WTC11 (cell line): Measurements from ENCODE around the gene PRRC2A. TPM values are rescaled to one million over a fixed set of nuclear protein-coding genes. Genes with fewer than 3 reads are reported as not detected.
A peak's percentile ranks its signal among the peaks of the same experiment; 100 is the strongest.

ENCODE experiments used
- ATAC-seq: fragments of 200-7000 bp; cut with Tn5 transposase; 2 replicates; pipeline ENCODE4 v1.10.0; 2021; ENCODE audit warnings: mild to moderate bottlenecking, moderate library complexity
- CTCF ChIA-PET: fragments of 300-600 bp; sonication (Branson Sonifier 250); formaldehyde crosslinking; loops from one replicate; lab custom pipeline; 2021; ENCODE audit warnings: antibody characterized with exemption; lab: Charles Lee
- POLR2A ChIA-PET: fragments of 350-600 bp; sonication (Branson Sonifier 250); formaldehyde crosslinking; loops from one replicate; lab custom pipeline; 2021; ENCODE audit warnings: antibody characterized with exemption; lab: Charles Lee
- DNase-seq: peaks from one replicate; pipeline ENCODE4 v3.0.0; 2021; ENCODE audit warnings: low spot score
- H3K27ac Mint-ChIP-seq: 2 replicates; pipeline ENCODE4 v1.8.0; 2021; ENCODE audit warnings: mixed read lengths
- H3K27me3 Mint-ChIP-seq: 2 replicates; pipeline ENCODE4 v1.8.0; 2021; ENCODE audit warnings: low read depth, mild to moderate bottlenecking, moderate library complexity, mixed read lengths
- H3K36me3 Mint-ChIP-seq: 2 replicates; pipeline ENCODE4 v1.8.0; 2021; ENCODE audit warnings: mixed read lengths
- H3K4me1 Mint-ChIP-seq: 2 replicates; pipeline ENCODE4 v1.8.0; 2022; ENCODE audit warnings: mixed read lengths
- H3K4me3 Mint-ChIP-seq: 2 replicates; pipeline ENCODE4 v1.8.0; 2021; ENCODE audit warnings: mild to moderate bottlenecking, moderate library complexity, mixed read lengths
- H3K9me3 Mint-ChIP-seq: 2 replicates; pipeline ENCODE4 v1.8.0; 2021; ENCODE audit warnings: mixed read lengths
- ATF3 ChIP-seq: sonication (generic); formaldehyde crosslinking; conservative IDR thresholded peaks from 2 replicates; pipeline ENCODE4 v1.8.1; 2022; ENCODE audit warnings: mild to moderate bottlenecking, missing genetic modification reagents
- CBFB ChIP-seq: sonication (generic); formaldehyde crosslinking; IDR thresholded peaks from 2 replicates; pipeline ENCODE4 v1.8.1; 2022; ENCODE audit warnings: mild to moderate bottlenecking, low read depth, missing genetic modification reagents
- CREB1 ChIP-seq: sonication (generic); formaldehyde crosslinking; IDR thresholded peaks from 2 replicates; pipeline ENCODE4 v1.8.0; 2023; ENCODE audit warnings: mild to moderate bottlenecking, missing genetic modification reagents
- CREM ChIP-seq: sonication (generic); formaldehyde crosslinking; IDR thresholded peaks from 2 replicates; pipeline ENCODE4 v1.8.1; 2022; ENCODE audit warnings: mild to moderate bottlenecking, missing genetic modification reagents, moderate library complexity
- CTCF ChIP-seq: fragments of 200-600 bp; IDR thresholded peaks from 2 replicates; pipeline ENCODE4 v1.8.0; 2022; ENCODE audit warnings: antibody characterized with exemption
- E2F4 ChIP-seq: sonication (generic); formaldehyde crosslinking; IDR thresholded peaks from 2 replicates; pipeline ENCODE4 v1.8.1; 2022; ENCODE audit warnings: low read depth, mild to moderate bottlenecking, moderate library complexity, missing genetic modification reagents, borderline replicate concordance
- ELF4 ChIP-seq: sonication (generic); formaldehyde crosslinking; IDR thresholded peaks from 2 replicates; pipeline ENCODE4 v1.8.1; 2022; ENCODE audit warnings: low read depth, mild to moderate bottlenecking, moderate library complexity, missing genetic modification reagents
- ERG ChIP-seq: fragments of 250-450 bp; sonication (Bioruptor Pico); IDR thresholded peaks from 2 replicates; pipeline ENCODE4 v1.8.0; 2021; ENCODE audit warnings: mild to moderate bottlenecking
- FOXK1 ChIP-seq: sonication (generic); formaldehyde crosslinking; IDR thresholded peaks from 2 replicates; pipeline ENCODE4 v1.8.0; 2022; ENCODE audit warnings: mild to moderate bottlenecking, moderate library complexity, missing genetic modification reagents
- IRF2 ChIP-seq: sonication (generic); formaldehyde crosslinking; IDR thresholded peaks from 2 replicates; pipeline ENCODE4 v1.8.0; 2022; ENCODE audit warnings: low read depth, missing genetic modification reagents, borderline replicate concordance
- JAZF1 ChIP-seq: fragments of 250-450 bp; sonication (Bioruptor Pico); IDR thresholded peaks from 2 replicates; pipeline ENCODE4 v1.9.0; 2021; ENCODE audit warnings: moderate library complexity, mild to moderate bottlenecking, inconsistent platforms
- MYBL2 ChIP-seq: sonication (generic); formaldehyde crosslinking; IDR thresholded peaks from 2 replicates; pipeline ENCODE4 v1.8.1; 2023; ENCODE audit warnings: mild to moderate bottlenecking, moderate library complexity, missing genetic modification reagents
- NR1H2 ChIP-seq: sonication (generic); formaldehyde crosslinking; IDR thresholded peaks from 2 replicates; pipeline ENCODE4 v1.9.0; 2021; ENCODE audit warnings: mild to moderate bottlenecking, moderate library complexity, missing genetic modification reagents
- OVOL2 ChIP-seq: fragments of 250-450 bp; sonication (Bioruptor Pico); IDR thresholded peaks from 2 replicates; pipeline ENCODE4 v1.9.0; 2021; ENCODE audit warnings: mild to moderate bottlenecking, borderline replicate concordance
- PRRX2 ChIP-seq: fragments of 250-450 bp; sonication (Bioruptor Pico); IDR thresholded peaks from 2 replicates; pipeline ENCODE4 v1.8.0; 2021; ENCODE audit warnings: mild to moderate bottlenecking
- SMAD3 ChIP-seq: sonication (generic); formaldehyde crosslinking; IDR thresholded peaks from 2 replicates; pipeline ENCODE4 v1.8.0; 2022; ENCODE audit warnings: missing genetic modification reagents, mild to moderate bottlenecking, borderline replicate concordance
- SOX15 ChIP-seq: fragments of 250-450 bp; sonication (Bioruptor Pico); IDR thresholded peaks from 2 replicates; pipeline ENCODE4 v1.9.0; 2021; ENCODE audit warnings: mild to moderate bottlenecking
- SP1 ChIP-seq: sonication (generic); formaldehyde crosslinking; conservative IDR thresholded peaks from 2 replicates; pipeline ENCODE4 v1.8.1; 2022; ENCODE audit warnings: missing genetic modification reagents
- TP53 ChIP-seq: sonication (generic); formaldehyde crosslinking; IDR thresholded peaks from 2 replicates; pipeline ENCODE4 v1.8.1; 2023; ENCODE audit warnings: mild to moderate bottlenecking, missing genetic modification reagents
- ZMAT4 ChIP-seq: fragments of 250-450 bp; sonication (Bioruptor Pico); IDR thresholded peaks from 2 replicates; pipeline ENCODE4 v1.9.0; 2021; ENCODE audit warnings: mild to moderate bottlenecking
- ZNF138 ChIP-seq: sonication (generic); formaldehyde crosslinking; conservative IDR thresholded peaks from 2 replicates; pipeline ENCODE4 v1.8.1; 2022; ENCODE audit warnings: mild to moderate bottlenecking, moderate library complexity, missing genetic modification reagents
- ZNF416 ChIP-seq: fragments of 250-450 bp; sonication (Bioruptor Pico); IDR thresholded peaks from 2 replicates; pipeline ENCODE4 v1.9.0; 2021; ENCODE audit warnings: mild to moderate bottlenecking, inconsistent platforms
- ZNF425 ChIP-seq: fragments of 250-450 bp; sonication (Bioruptor Pico); conservative IDR thresholded peaks from 2 replicates; pipeline ENCODE4 v1.9.0; 2021; ENCODE audit warnings: mild to moderate bottlenecking
- total RNA-seq: library from RNA; stranded (reverse); gene quantifications from 3 replicates; pipeline ENCODE4 v1.2.3, GENCODE V29; 2021
- TF ChIP-seq, protein P1 (sequence below): fragments of 250-450 bp; sonication (Bioruptor Pico); IDR thresholded peaks from 2 replicates; pipeline ENCODE4 v2.1.2; 2022; ENCODE audit warnings: mild to moderate bottlenecking, moderate library complexity
- TF ChIP-seq, protein P2 (sequence below): sonication (generic); formaldehyde crosslinking; IDR thresholded peaks from 2 replicates; pipeline ENCODE4 v1.8.0; 2022; ENCODE audit warnings: mild to moderate bottlenecking, missing genetic modification reagents

PRRC2A gene
- total RNA-seq, 1 experiment from 2014 or later, result 372 TPM

DNA sequence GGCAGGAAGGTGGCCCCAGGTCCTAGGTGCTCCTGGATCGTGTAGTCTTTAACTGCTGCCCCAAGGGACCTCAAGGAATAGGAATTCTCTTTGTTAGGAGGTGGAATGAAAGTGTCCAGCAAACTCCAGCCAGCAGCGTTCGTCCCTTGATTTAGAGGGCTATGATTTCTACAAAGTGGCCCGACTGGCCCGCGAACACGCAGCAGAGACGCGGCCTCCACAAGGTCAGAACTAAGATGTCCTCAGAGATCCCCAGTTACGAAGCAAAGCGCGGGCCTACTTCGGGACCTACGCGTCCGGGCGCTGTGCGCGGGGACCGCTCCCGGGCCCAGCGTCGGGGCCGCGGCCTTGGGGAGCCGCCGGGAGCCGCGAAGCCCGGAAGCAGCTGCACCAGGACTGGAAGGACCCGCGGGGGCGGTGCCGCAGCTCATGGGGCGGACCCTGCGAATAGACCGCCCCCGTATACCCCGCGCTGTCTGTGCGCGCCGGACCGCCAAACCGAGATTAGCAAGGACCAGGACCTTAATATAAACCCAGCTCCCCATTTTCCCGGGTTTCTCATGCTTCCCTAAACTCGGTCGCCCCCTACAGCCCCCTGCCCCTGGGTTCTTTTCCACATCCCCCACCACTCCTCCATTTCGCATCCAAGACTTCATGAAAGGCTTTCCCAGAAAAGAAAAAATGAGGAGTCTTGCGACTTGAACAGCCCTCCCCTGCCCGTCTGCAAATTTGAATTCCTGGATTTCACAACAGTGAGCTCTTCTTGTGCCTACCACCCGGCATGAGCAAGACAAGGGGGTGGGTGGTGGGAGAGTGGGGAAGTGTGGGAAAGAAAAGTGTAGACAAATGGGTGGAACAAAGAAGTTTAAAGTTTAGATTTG lies 40.1 kb downstream of the PRRC2A start, which contains the start of gene C6orf47:
Gene C6orf47 (minus strand): TSS at position 398 of the 881 bp plus-strand sequence. CDS start 831 bp downstream, outside the sequence.
- ChIA-PET POLR2A (interaction anchor here (0.7 to 1.4 kb wide), 9 partner anchors 8 to 167 kb away, joined by 3 to 11 read pairs (median 4); partner anchors contain the start of genes ABHD16A, BAG6, DDAH2 and DDX39B), CTCF (interaction anchor here (0.8 to 2.2 kb wide), 17 partner anchors 9 to 292 kb away, joined by 3 to 14 read pairs (median 6); partner anchors contain the start of genes ATP6V1G2, BAG6, CLIC1 and DDAH2)
- Mint-ChIP-seq H3K27ac (peak within 1 kb of the TSS; percentile 91), H3K36me3 (peaks cover 29% of the 10 kb centered on the region), H3K4me1 (peaks cover 38% of the 10 kb centered on the region), H3K4me3 (peak within 1 kb of the TSS; percentile 89), H3K27me3 (no peaks in the 10 kb centered on the region), H3K9me3 (no peaks in the 10 kb centered on the region)
- peak; percentile 89 for DNase-seq
- ATAC-seq, result peak; percentile 83
- TF ChIP-seq, protein P1, sequence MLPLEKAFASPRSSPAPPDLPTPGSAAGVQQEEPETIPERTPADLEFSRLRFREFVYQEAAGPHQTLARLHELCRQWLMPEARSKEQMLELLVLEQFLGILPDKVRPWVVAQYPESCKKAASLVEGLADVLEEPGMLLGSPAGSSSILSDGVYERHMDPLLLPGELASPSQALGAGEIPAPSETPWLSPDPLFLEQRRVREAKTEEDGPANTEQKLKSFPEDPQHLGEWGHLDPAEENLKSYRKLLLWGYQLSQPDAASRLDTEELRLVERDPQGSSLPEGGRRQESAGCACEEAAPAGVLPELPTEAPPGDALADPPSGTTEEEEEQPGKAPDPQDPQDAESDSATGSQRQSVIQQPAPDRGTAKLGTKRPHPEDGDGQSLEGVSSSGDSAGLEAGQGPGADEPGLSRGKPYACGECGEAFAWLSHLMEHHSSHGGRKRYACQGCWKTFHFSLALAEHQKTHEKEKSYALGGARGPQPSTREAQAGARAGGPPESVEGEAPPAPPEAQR (CRISPR knock-in tag), result no peak
- TF ChIP-seq CREB1 (peak; percentile 12; the same call in 1 of the 2 replicates), CTCF (no peak), PRRX2 (CRISPR knock-in tag) (peak; percentile 89), JAZF1 (CRISPR knock-in tag) (no peak), FOXK1 (CRISPR knock-in tag) (0 out of 2 replicates have a peak, but pooled peaks have one; percentile 15), ELF4 (CRISPR knock-in tag) (no peak), SOX15 (CRISPR knock-in tag) (no peak), SMAD3 (CRISPR knock-in tag) (no peak; the same call in 1 of the 2 replicates), ERG (CRISPR knock-in tag) (peak; percentile 84), CBFB (CRISPR knock-in tag) (no peak), CREM (CRISPR knock-in tag) (0 out of 2 replicates have a peak, but pooled peaks have one; percentile 64), ZNF425 (CRISPR knock-in tag) (0 out of 2 replicates have a peak, but pooled peaks have one; percentile 58), NR1H2 (no peak), ZMAT4 (CRISPR knock-in tag) (peak; percentile 72), TP53 (CRISPR knock-in tag) (no peak), ZNF138 (no peak), ZNF416 (CRISPR knock-in tag) (peak; percentile 85), OVOL2 (no peak), MYBL2 (CRISPR knock-in tag) (no peak), SP1 (CRISPR knock-in tag) (peak; percentile 75), E2F4 (no peak), IRF2 (CRISPR knock-in tag) (no peak), ATF3 (CRISPR knock-in tag) (no peak)
- TF ChIP-seq, protein P2, sequence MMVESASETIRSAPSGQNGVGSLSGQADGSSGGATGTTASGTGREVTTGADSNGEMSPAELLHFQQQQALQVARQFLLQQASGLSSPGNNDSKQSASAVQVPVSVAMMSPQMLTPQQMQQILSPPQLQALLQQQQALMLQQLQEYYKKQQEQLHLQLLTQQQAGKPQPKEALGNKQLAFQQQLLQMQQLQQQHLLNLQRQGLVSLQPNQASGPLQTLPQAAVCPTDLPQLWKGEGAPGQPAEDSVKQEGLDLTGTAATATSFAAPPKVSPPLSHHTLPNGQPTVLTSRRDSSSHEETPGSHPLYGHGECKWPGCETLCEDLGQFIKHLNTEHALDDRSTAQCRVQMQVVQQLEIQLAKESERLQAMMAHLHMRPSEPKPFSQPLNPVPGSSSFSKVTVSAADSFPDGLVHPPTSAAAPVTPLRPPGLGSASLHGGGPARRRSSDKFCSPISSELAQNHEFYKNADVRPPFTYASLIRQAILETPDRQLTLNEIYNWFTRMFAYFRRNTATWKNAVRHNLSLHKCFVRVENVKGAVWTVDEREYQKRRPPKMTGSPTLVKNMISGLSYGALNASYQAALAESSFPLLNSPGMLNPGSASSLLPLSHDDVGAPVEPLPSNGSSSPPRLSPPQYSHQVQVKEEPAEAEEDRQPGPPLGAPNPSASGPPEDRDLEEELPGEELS (CRISPR knock-in tag), result no peak
